Keratinocyte (primary cell): Measurements from ENCODE around the gene BRD8. TPM values are rescaled to one million over a fixed set of nuclear protein-coding genes. Genes with fewer than 3 reads are reported as not detected.

Source experiments
- DNase-seq: peaks from one replicate; pipeline ENCODE4 v3.0.0-alpha.2; 2011; ENCODE audit warnings: low read depth, missing footprints, low spot score
- FAIRE-seq: peaks from 2 replicates; lab custom pipeline; 2011; peaks lifted over from hg19 to GRCh38; lab: Jason Lieb, UNC
- H2AFZ ChIP-seq: 2 replicates; pipeline ENCODE4 v1.6.0; 2012; ENCODE audit warnings: low read length, control low read depth, inconsistent platforms; ENCODE audit not compliant: control insufficient read depth
- H3K27ac ChIP-seq: 2 replicates; pipeline ENCODE4 v1.5.1; 2011; ENCODE audit warnings: low read length; ENCODE audit not compliant: control insufficient read depth, insufficient read depth
- H3K27me3 ChIP-seq: 3 replicates; pipeline ENCODE4 v1.6.0; 2011; ENCODE audit warnings: low read length; ENCODE audit not compliant: control insufficient read depth, insufficient read depth; ENCODE audit errors: extremely low read depth
- H3K36me3 ChIP-seq, 2 experiments: 2 replicates in 1 of 2; 3 replicates in 1 of 2; pipeline ENCODE4 v1.5.1; 2011; ENCODE audit warnings: low read length in 2 of 2, mild to moderate bottlenecking in 1 of 2; ENCODE audit not compliant: control insufficient read depth in 2 of 2, insufficient read depth in 2 of 2; ENCODE audit errors: extremely low read depth in 1 of 2
- H3K4me1 ChIP-seq: 3 replicates; pipeline ENCODE4 v1.5.1; 2011; ENCODE audit warnings: low read length; ENCODE audit not compliant: control insufficient read depth, insufficient read depth; ENCODE audit errors: extremely low read depth
- H3K4me2 ChIP-seq: 3 replicates; pipeline ENCODE4 v1.6.0; 2011; ENCODE audit warnings: low read depth, low read length; ENCODE audit not compliant: control insufficient read depth, insufficient read depth; ENCODE audit errors: extremely low read depth
- H3K4me3 ChIP-seq, 3 experiments: fragments of 200-600 bp in 1 of 3; sonication (generic) in 1 of 3; 2 replicates in 2 of 3; 3 replicates in 1 of 3; pipeline ENCODE4 v1.5.1; 2011 to 2016; ENCODE audit warnings: low read length in 3 of 3, mild to moderate bottlenecking in 3 of 3, control low read depth in 2 of 3, inconsistent platforms in 1 of 3, low read depth in 1 of 3, mixed read lengths in 1 of 3, mixed run types in 1 of 3, moderate library complexity in 1 of 3; ENCODE audit not compliant: control insufficient read depth in 2 of 3, insufficient read depth in 2 of 3; ENCODE audit errors: extremely low read depth in 1 of 3
- H3K79me2 ChIP-seq: 2 replicates; pipeline ENCODE4 v1.6.0; 2012; ENCODE audit warnings: low read length; ENCODE audit not compliant: control insufficient read depth, insufficient read depth
- H3K9ac ChIP-seq: 3 replicates; pipeline ENCODE4 v1.6.0; 2011; ENCODE audit warnings: low read length; ENCODE audit not compliant: control insufficient read depth, insufficient read depth; ENCODE audit errors: extremely low read depth
- H3K9me1 ChIP-seq: 3 replicates; pipeline ENCODE4 v1.6.0; 2011; ENCODE audit warnings: low read length; ENCODE audit not compliant: control insufficient read depth, insufficient read depth; ENCODE audit errors: extremely low read depth
- H3K9me3 ChIP-seq: 2 replicates; pipeline ENCODE4 v1.5.1; 2012; ENCODE audit warnings: low read depth, low read length; ENCODE audit not compliant: control insufficient read depth
- H4K20me1 ChIP-seq: 3 replicates; pipeline ENCODE4 v1.6.0; 2011; ENCODE audit warnings: low read length; ENCODE audit not compliant: control insufficient read depth, insufficient read depth; ENCODE audit errors: extremely low read depth
- EZH2 ChIP-seq: IDR thresholded peaks from one replicate; pipeline ENCODE4 v1.6.1; 2012; ENCODE audit warnings: inconsistent platforms, mild to moderate bottlenecking, low read length, moderate library complexity
- dilution Hi-C: fragments of 300-500 bp; cut with MboI; formaldehyde crosslinking; loops from one replicate; pipeline ENCODE4 v1.7.0; 2020; ENCODE audit warnings: low sequenced_read_pairs; ENCODE audit not compliant: extremely low pct_ligation_motif_present
- polyA plus RNA-seq, 5 experiments: library from polyadenylated mRNA; depleted of rRNA in 3 of 5; stranded (reverse) in 3 of 5; stranded (forward) in 1 of 5; unstranded in 1 of 5; fragments of >200 nt; gene quantifications; 1 replicate in 1 of 5; 2 replicates in 3 of 5; 3 replicates in 1 of 5; pipeline versions ENCODE4 v1.2.1 to v1.2.3, GENCODE V29; 2011 to 2012; ENCODE audit warnings: missing spikeins in 2 of 5, low read depth in 1 of 5, low replicate concordance in 1 of 5
- TF ChIP-seq, protein P1 (sequence below), 3 experiments: IDR thresholded peaks in 1 of 3; conservative IDR thresholded peaks in 1 of 3; optimal IDR thresholded peaks in 1 of 3; 2 replicates in 2 of 3; 3 replicates in 1 of 3; pipeline versions ENCODE3 to v1.5.1; 2011; ENCODE audit warnings: low read length in 3 of 3, mild to moderate bottlenecking in 3 of 3, moderate library complexity in 2 of 3, control low read depth in 1 of 3, inconsistent platforms in 1 of 3; ENCODE audit not compliant: insufficient read depth in 2 of 3; ENCODE audit errors: extremely low read depth in 1 of 3

BRD8 gene
- polyA plus RNA-seq, 1 donor (not counting 4 experiments of a cell fraction or from before 2014, with no cell fraction given), result 36.4 TPM

DNA sequence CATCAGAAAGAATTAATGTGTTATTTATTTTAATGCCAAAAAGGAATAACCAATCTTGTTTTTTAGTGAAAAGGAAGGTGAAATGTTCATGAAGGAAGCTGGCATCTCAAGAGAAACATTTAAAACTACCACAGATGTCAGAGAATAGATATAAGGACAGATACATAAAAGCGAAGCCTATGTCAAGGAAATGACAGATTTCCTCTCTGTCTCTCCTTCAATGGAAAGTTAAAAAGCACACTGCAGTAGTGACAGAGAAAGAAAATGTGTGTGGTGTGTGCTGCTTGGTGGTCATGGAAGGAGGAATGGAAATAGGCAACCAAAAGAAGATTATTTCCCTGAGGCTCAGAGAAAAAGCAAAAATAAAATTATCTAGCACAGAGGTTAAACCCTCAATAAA lies 85.4 kb downstream of the BRD8 start:
- H3K9me1 ChIP-seq, result no peaks in the 10 kb centered on the region
- no peak overlapping the region for H3K9ac ChIP-seq
- H3K27ac ChIP-seq, result no peak overlapping the region
- FAIRE-seq (no peak), DNase-seq (no peak)
- peaks cover 11% of the 10 kb centered on the region for H3K4me1 ChIP-seq
- no peaks in the 10 kb centered on the region for H3K27me3 ChIP-seq
- H3K36me3 ChIP-seq, result no peaks in the 10 kb centered on the region
- H3K4me2 ChIP-seq, result no peak overlapping the region
- H3K9me3 ChIP-seq, result no peaks in the 10 kb centered on the region
- dilution Hi-C loops, result no loop called here
- H3K79me2 ChIP-seq, result no peaks in the 10 kb centered on the region
- TF ChIP-seq EZH2, result no peak
- TF ChIP-seq, protein P1, sequence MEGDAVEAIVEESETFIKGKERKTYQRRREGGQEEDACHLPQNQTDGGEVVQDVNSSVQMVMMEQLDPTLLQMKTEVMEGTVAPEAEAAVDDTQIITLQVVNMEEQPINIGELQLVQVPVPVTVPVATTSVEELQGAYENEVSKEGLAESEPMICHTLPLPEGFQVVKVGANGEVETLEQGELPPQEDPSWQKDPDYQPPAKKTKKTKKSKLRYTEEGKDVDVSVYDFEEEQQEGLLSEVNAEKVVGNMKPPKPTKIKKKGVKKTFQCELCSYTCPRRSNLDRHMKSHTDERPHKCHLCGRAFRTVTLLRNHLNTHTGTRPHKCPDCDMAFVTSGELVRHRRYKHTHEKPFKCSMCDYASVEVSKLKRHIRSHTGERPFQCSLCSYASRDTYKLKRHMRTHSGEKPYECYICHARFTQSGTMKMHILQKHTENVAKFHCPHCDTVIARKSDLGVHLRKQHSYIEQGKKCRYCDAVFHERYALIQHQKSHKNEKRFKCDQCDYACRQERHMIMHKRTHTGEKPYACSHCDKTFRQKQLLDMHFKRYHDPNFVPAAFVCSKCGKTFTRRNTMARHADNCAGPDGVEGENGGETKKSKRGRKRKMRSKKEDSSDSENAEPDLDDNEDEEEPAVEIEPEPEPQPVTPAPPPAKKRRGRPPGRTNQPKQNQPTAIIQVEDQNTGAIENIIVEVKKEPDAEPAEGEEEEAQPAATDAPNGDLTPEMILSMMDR (optimal IDR thresholded peaks at IDR 0.05 in 1 of 3, IDR thresholded peaks at IDR 0.05 in 1 of 3, conservative IDR thresholded peaks at IDR 0.05 in 1 of 3; ENCODE audit: extremely low read depth in 1 of 3, insufficient read depth in 2 of 3, low read length in 3 of 3), result no peak
- no peak overlapping the region for H2AFZ ChIP-seq
- no peaks in the 10 kb centered on the region for H4K20me1 ChIP-seq
- no peak overlapping the region for H3K4me3 ChIP-seq

DNA sequence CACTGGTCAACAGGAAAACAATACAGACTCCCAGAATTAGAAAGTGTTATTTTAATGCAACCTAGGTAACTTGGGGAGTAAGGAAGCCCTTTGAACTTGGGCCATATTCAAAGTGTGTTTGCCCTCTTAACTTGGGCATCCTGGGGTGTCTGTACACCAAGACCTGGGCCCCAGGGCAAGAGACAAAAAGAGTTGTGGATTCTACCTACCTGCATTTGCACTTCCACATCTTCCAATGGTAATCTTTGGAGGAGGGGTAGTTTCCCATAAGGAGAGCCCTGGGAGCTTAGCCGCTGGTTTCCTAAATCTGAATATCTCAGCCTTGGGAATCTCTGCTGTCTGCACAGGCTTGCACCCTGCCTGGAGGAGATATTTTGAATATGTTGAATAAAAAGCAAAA lies 86.1 kb downstream of the BRD8 start:
- Histone ChIP-seq H3K9me3 (no peaks in the 10 kb centered on the region), H3K9me1 (no peaks in the 10 kb centered on the region), H2AFZ (no peak overlapping the region), H3K4me2 (no peak overlapping the region), H4K20me1 (no peaks in the 10 kb centered on the region), H3K4me1 (peaks cover 11% of the 10 kb centered on the region), H3K79me2 (no peaks in the 10 kb centered on the region), H3K27ac (no peak overlapping the region), H3K4me3 (no peak overlapping the region), H3K36me3 (no peaks in the 10 kb centered on the region), H3K9ac (no peak overlapping the region), H3K27me3 (no peaks in the 10 kb centered on the region)
- DNase-seq (no peak), FAIRE-seq (no peak)
- dilution Hi-C loops, result no loop called here
- TF ChIP-seq, protein P1 (optimal IDR thresholded peaks at IDR 0.05 in 1 of 3, IDR thresholded peaks at IDR 0.05 in 1 of 3, conservative IDR thresholded peaks at IDR 0.05 in 1 of 3; ENCODE audit: extremely low read depth in 1 of 3, insufficient read depth in 2 of 3, low read length in 3 of 3), result no peak
- TF ChIP-seq EZH2, result no peak
